B cell (primary cell): ENCODE results near the gene HDAC6. TPM values are rescaled to one million over a fixed set of nuclear protein-coding genes. Genes with fewer than 3 reads are reported as not detected.

ENCODE experiments used
- ATAC-seq: fragments of 200-7000 bp; cut with Tn5 transposase; one replicate; pipeline ENCODE4 v1.10.0; 2021; ENCODE audit warnings: low read depth, mild to moderate bottlenecking, moderate number of reproducible peaks, moderate library complexity
- CTCF ChIA-PET: fragments of 350-600 bp; sonication (Branson Sonifier 250); formaldehyde crosslinking; loops from one replicate; lab custom pipeline; 2021; ENCODE audit warnings: antibody characterized with exemption, inconsistent platforms; lab: Charles Lee
- POLR2A ChIA-PET: fragments of 350-600 bp; sonication (Branson Sonifier 250); formaldehyde crosslinking; loops from one replicate; lab custom pipeline; 2021; ENCODE audit warnings: antibody characterized with exemption; lab: Charles Lee
- DNase-seq: peaks from one replicate; pipeline ENCODE4 v3.0.0; 2013
- H2AFZ ChIP-seq: 2 replicates; pipeline ENCODE4 v1.6.1; 2012; ENCODE audit warnings: mild to moderate bottlenecking, low read depth, low read length; ENCODE audit not compliant: insufficient read depth, poor library complexity, severe bottlenecking
- H3K27ac ChIP-seq, 2 donors: 1 replicate in 1 of 2; 2 replicates in 1 of 2; pipeline ENCODE4 v1.5.1; 2012 to 2013; ENCODE audit warnings: low read length in 2 of 2, mild to moderate bottlenecking in 2 of 2, moderate library complexity in 1 of 2
- H3K27me3 ChIP-seq, 4 experiments: fragments of 200-600 bp in 1 of 4; sonication (generic) in 1 of 4; replicated peaks in 1 of 4; 1 replicate in 2 of 4; 2 replicates in 2 of 4; pipeline versions ENCODE4 v1.6.1 to v1.7.0; 2013 to 2016; ENCODE audit warnings: low read length in 3 of 4, mild to moderate bottlenecking in 2 of 4, mixed read lengths in 1 of 4, moderate library complexity in 1 of 4; ENCODE audit not compliant: insufficient read depth in 4 of 4, control insufficient read depth in 3 of 4; ENCODE audit errors: control extremely low read depth in 1 of 4
- H3K36me3 ChIP-seq, 2 experiments: replicated peaks in 1 of 2; 1 replicate in 1 of 2; 2 replicates in 1 of 2; pipeline versions ENCODE4 v1.6.1 to v1.7.1; 2013; ENCODE audit warnings: low read length in 1 of 2; ENCODE audit not compliant: insufficient read depth in 2 of 2, control insufficient read depth in 1 of 2; ENCODE audit errors: control extremely low read depth in 1 of 2, extremely low read depth in 1 of 2
- H3K4me1 ChIP-seq, 2 donors: fragments of 200-600 bp in 1 of 2; sonication (generic) in 1 of 2; 1 replicate in 1 of 2; 2 replicates in 1 of 2; pipeline versions ENCODE4 v1.5.1 to v1.6.1; 2013 to 2017; ENCODE audit warnings: low read length in 2 of 2; ENCODE audit not compliant: control insufficient read depth in 2 of 2, insufficient read depth in 2 of 2
- H3K4me2 ChIP-seq: replicated peaks from 2 replicates; pipeline ENCODE3; 2012; ENCODE audit warnings: mild to moderate bottlenecking, low read depth, low read length; ENCODE audit not compliant: poor library complexity, severe bottlenecking
- H3K4me3 ChIP-seq, 5 experiments: fragments of 200-600 bp in 1 of 5; sonication (generic) in 1 of 5; 1 replicate in 3 of 5; 2 replicates in 2 of 5; pipeline versions ENCODE4 v1.5.1 to v1.7.0; 2011 to 2016; ENCODE audit warnings: low read length in 4 of 5, mild to moderate bottlenecking in 4 of 5, low read depth in 2 of 5, control low read depth in 1 of 5, moderate library complexity in 1 of 5; ENCODE audit not compliant: insufficient read depth in 1 of 5; ENCODE audit errors: control extremely low read depth in 1 of 5, extremely low read depth in 1 of 5
- H3K79me2 ChIP-seq: fragments of 200-600 bp; sonication (generic); one replicate; pipeline ENCODE4 v1.6.0; 2016; ENCODE audit warnings: low read length; ENCODE audit not compliant: control insufficient read depth, insufficient read depth
- H3K9ac ChIP-seq: fragments of 200-600 bp; sonication (generic); 2 replicates; pipeline ENCODE4 v1.6.1; 2017; ENCODE audit warnings: mild to moderate bottlenecking, low read length, moderate library complexity
- H3K9me3 ChIP-seq, 3 donors: one replicate each; pipeline versions ENCODE4 v1.6.1 to v1.7.1; 2013; ENCODE audit warnings: low read length in 2 of 3; ENCODE audit not compliant: control insufficient read depth in 2 of 3, insufficient read depth in 1 of 3; ENCODE audit errors: control extremely low read depth in 1 of 3
- H4K20me1 ChIP-seq: 2 replicates; pipeline ENCODE4 v1.6.0; 2012; ENCODE audit warnings: mild to moderate bottlenecking, low read length; ENCODE audit not compliant: insufficient read depth, control insufficient read depth, poor library complexity, severe bottlenecking
- H3K27ac Mint-ChIP-seq: one replicate; pipeline ENCODE4 v1.8.0; 2021; ENCODE audit warnings: mixed read lengths
- H3K27me3 Mint-ChIP-seq: one replicate; pipeline ENCODE4 v1.8.0; 2021; ENCODE audit warnings: mixed read lengths
- H3K4me1 Mint-ChIP-seq: one replicate; pipeline ENCODE4 v1.8.0; 2021; ENCODE audit warnings: mixed read lengths
- H3K4me3 Mint-ChIP-seq: one replicate; pipeline ENCODE4 v1.8.0; 2021; ENCODE audit warnings: mixed read lengths
- H3K9me3 Mint-ChIP-seq: one replicate; pipeline ENCODE4 v1.8.0; 2022; ENCODE audit warnings: mixed read lengths; ENCODE audit not compliant: insufficient read depth
- CTCF ChIP-seq: fragments of 200-600 bp; IDR thresholded peaks from one replicate; pipeline ENCODE4 v1.8.0; 2022; ENCODE audit warnings: antibody characterized with exemption, mild to moderate bottlenecking
- EZH2 ChIP-seq: IDR thresholded peaks from 2 replicates; pipeline ENCODE4 v1.6.1; 2012; ENCODE audit warnings: borderline replicate concordance, low read depth, mild to moderate bottlenecking, moderate library complexity, low read length; ENCODE audit not compliant: insufficient read depth, poor library complexity, severe bottlenecking
- WGBS: methylation state at CpG from one replicate; pipeline ENCODE4 v1.1.5; 2013; ENCODE audit warnings: missing lambda C conversion rate; ENCODE audit not compliant: insufficient coverage; 5-methylcytosine and 5-hydroxymethylcytosine counted together
- intact Hi-C: fragments of 100-400 bp; cut with micrococcal nuclease; formaldehyde crosslinking; loops from one replicate; pipeline ENCODE4 v1.10.0; 2022
- polyA plus RNA-seq: library from polyadenylated mRNA; depleted of rRNA; stranded (reverse); fragments of >200 nt; gene quantifications from 2 replicates; pipeline ENCODE4 v1.2.3, GENCODE V29; 2012
- total RNA-seq, 2 donors: library from RNA; stranded (reverse); fragments of 120-200 nt in 1 of 2; gene quantifications; 1 replicate in 1 of 2; 2 replicates in 1 of 2; pipeline versions ENCODE4 v1.2.3 to v1.2.4, GENCODE V29; 2013 to 2022

Gene HDAC6
- total and polyA plus RNA-seq, 2 donors (not counting 1 experiment from before 2014, with no cell fraction given) = 125 to 168 TPM

- Histone ChIP-seq H4K20me1 (no peaks in the 10 kb centered on the region), H3K9me3 (no peaks in the 10 kb centered on the region), H3K79me2 (no peaks in the 10 kb centered on the region), H3K9ac (no peak within 1 kb of the TSS), H2AFZ (no peak within 1 kb of the TSS), H3K4me3 (no peak within 1 kb of the TSS), H3K4me2 (no peak within 1 kb of the TSS), H3K27me3 (no peaks in the 10 kb centered on the region), H3K27ac (no peak within 1 kb of the TSS), H3K36me3 (no peaks in the 10 kb centered on the region), H3K4me1 (no peaks in the 10 kb centered on the region)
- DNase-seq = no peak
- Mint-ChIP-seq H3K4me1 (no peaks in the 10 kb centered on the region), H3K9me3 (no peaks in the 10 kb centered on the region), H3K27me3 (peaks cover 12% of the 10 kb centered on the region), H3K4me3 (no peak within 1 kb of the TSS), H3K27ac (no peak within 1 kb of the TSS)
- ChIA-PET CTCF (no interaction called here), POLR2A (no interaction called here)
- ATAC-seq = no peak
- intact Hi-C loops = no loop called here
- TF ChIP-seq EZH2 (no peak), CTCF (no peak)
- WGBS = 87% methylated on average over 3 of the region's 7 CpGs
Measured at GRCh38 chrX:48786341-48786800, 15.5 kb upstream of the HDAC6 start, which contains the start of gene GATA1. TSS of gene GATA1 (plus strand) at chrX:48786590. CDS start at chrX:48791110, 4,520 bp downstream.

GRCh38 chrX:48786825-48787504, 14.9 kb upstream of the HDAC6 start:
- intact Hi-C loops = no loop called here
- H3K27me3 Mint-ChIP-seq = peaks cover 12% of the 10 kb centered on the region
- POLR2A ChIA-PET = no interaction called here
- H3K4me3 Mint-ChIP-seq = no peak overlapping the region
- H3K9me3 ChIP-seq = no peaks in the 10 kb centered on the region
- no peaks in the 10 kb centered on the region for H3K4me1 Mint-ChIP-seq
- H3K4me2 ChIP-seq = no peak overlapping the region
- CTCF ChIA-PET = no interaction called here
- H3K27me3 ChIP-seq = no peaks in the 10 kb centered on the region
- H3K36me3 ChIP-seq = no peaks in the 10 kb centered on the region
- H2AFZ ChIP-seq = no peak overlapping the region
- no peaks in the 10 kb centered on the region for H3K4me1 ChIP-seq
- H3K9me3 Mint-ChIP-seq = no peaks in the 10 kb centered on the region
- no peak for DNase-seq
- no peaks in the 10 kb centered on the region for H4K20me1 ChIP-seq
- no peak overlapping the region for H3K27ac Mint-ChIP-seq
- no peak for ATAC-seq
- H3K79me2 ChIP-seq = no peaks in the 10 kb centered on the region
- TF ChIP-seq EZH2 = no peak
- TF ChIP-seq CTCF = no peak
- H3K9ac ChIP-seq = no peak overlapping the region
- H3K4me3 ChIP-seq = no peak overlapping the region
- H3K27ac ChIP-seq = no peak overlapping the region
- 85% methylated on average over 6 of the region's 6 CpGs for WGBS
